ENCODE measurements around the gene CREB3L2. TPM values are rescaled to one million over a fixed set of nuclear protein-coding genes. Genes with fewer than 3 reads are reported as not detected.

Gene CREB3L2
- total and polyA plus RNA-seq, 2 of the 13 experiments (the other 11 are each of a cell fraction or from before 2014, with no cell fraction given), result 22.1 to 41.1 TPM

DNA sequence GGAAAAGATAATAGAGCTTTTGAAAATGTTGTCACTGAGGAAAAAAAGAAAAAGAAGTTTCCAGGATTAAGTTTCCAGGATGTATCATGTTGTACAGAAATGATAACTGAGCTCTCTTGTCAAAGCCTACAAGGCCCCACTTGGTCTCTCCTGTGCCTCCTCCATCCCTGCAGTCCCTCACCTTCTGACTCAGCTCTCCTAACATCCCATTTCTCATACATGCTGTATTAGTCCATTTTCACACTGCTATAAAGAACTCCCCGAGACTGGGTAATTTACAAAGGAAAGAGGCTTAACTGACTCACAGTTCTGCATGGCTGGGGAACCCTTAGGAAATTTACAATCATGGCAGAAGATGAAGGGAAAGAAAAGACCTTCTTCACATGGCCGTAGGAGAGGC lies 151.3 kb downstream of the CREB3L2 start:
- WGBS (ENCODE audit: low lambda C conversion rate), result 100% methylated on average over 2 of the region's 2 CpGs
- DNase-seq (ENCODE audit: low spot score), result no peak
- no peaks in the 10 kb centered on the region for H3K79me2 ChIP-seq (ENCODE audit: insufficient read depth, low read length)
- peaks cover 0 to 2% of the 10 kb centered on the region in 2 experiments; a peak in 1 of 5 replicates for H3K36me3 ChIP-seq (replicated peaks in 1 of 2; ENCODE audit: control insufficient read depth in 1 of 2, insufficient read depth in 2 of 2, low read length in 2 of 2)
- no peak overlapping the region for H3K4me2 ChIP-seq (ENCODE audit: low read depth, low read length)
- no peak overlapping the region for H2AFZ ChIP-seq (ENCODE audit: low read length)
- no peak for ATAC-seq
- in situ Hi-C loops (cut with HindIII; ENCODE audit: extremely low pct_ligation_motif_present, low pct_unique_long_range_greater_than_20kb) (no loop called here), intact Hi-C loops (cut with micrococcal nuclease; ENCODE audit: unreplicated experiment) (no loop called here)
- no peak overlapping the region for H3K4me3 ChIP-seq (replicated peaks in 1 of 3; ENCODE audit: insufficient read depth in 1 of 3, low read depth in 2 of 3, low read length in 3 of 3)
- no peaks in the 10 kb centered on the region for H3K9me3 ChIP-seq (ENCODE audit: low read length)
- H3K27me3 ChIP-seq (ENCODE audit: control insufficient read depth in 1 of 2, insufficient read depth in 2 of 2, low read length in 2 of 2), result peaks cover 3 to 13% of the 10 kb centered on the region in 2 experiments; a peak in 4 of 5 replicates
- ChIA-PET POLR2A (no interaction called here), CTCF (ENCODE audit: low intra/inter-chr PET ratio, low total read pairs) (no interaction called here)
- BruUV-seq (replicated peaks), result no TSS peak
- no peaks in the 10 kb centered on the region; the same call in 1 of the 2 replicates for H4K20me1 ChIP-seq (ENCODE audit: insufficient read depth, low read length)
- no peak overlapping the region for H3K9ac ChIP-seq (ENCODE audit: insufficient read depth, low read depth, low read length)
- H3K27ac ChIP-seq (ENCODE audit: extremely low read length, insufficient read depth, low read length), result no peak overlapping the region
- H3K4me1 ChIP-seq (ENCODE audit: insufficient read depth, low read length), result peaks cover 6% of the 10 kb centered on the region
- FAIRE-seq, result no peak
- TF ChIP-seq REXO4 (CRISPR knock-in tag; IDR thresholded peaks at IDR 0.05; ENCODE audit: borderline replicate concordance) (no peak), MED8 (CRISPR knock-in tag; IDR thresholded peaks at IDR 0.05; ENCODE audit: insufficient replicate concordance) (no peak), PRPF4 (IDR thresholded peaks at IDR 0.05; ENCODE audit: low read depth, low read length, poor library complexity, severe bottlenecking) (no peak), MAFG (CRISPR knock-in tag; IDR thresholded peaks at IDR 0.05) (no peak), IKZF1 (IDR thresholded peaks at IDR 0.05) (no peak), ZBTB25 (CRISPR knock-in tag; IDR thresholded peaks at IDR 0.05) (no peak), HOXD1 (CRISPR knock-in tag; IDR thresholded peaks at IDR 0.05) (no peak), ZHX1 (CRISPR knock-in tag; IDR thresholded peaks at IDR 0.05; ENCODE audit: low read depth) (no peak), ZNF512 (CRISPR knock-in tag; IDR thresholded peaks at IDR 0.05) (no peak), KDM6A (CRISPR knock-in tag; IDR thresholded peaks at IDR 0.05; ENCODE audit: low read depth) (no peak), ZNF263 (CRISPR knock-in tag; IDR thresholded peaks at IDR 0.05) (no peak), NCOA5 (CRISPR knock-in tag; IDR thresholded peaks at IDR 0.05) (no peak), ZNF333 (CRISPR knock-in tag; IDR thresholded peaks at IDR 0.05; ENCODE audit: borderline replicate concordance) (no peak), ZSCAN20 (CRISPR knock-in tag; IDR thresholded peaks at IDR 0.05; ENCODE audit: borderline replicate concordance) (no peak), ZNF850 (CRISPR knock-in tag; conservative IDR thresholded peaks at IDR 0.05) (no peak)
- TF ChIP-seq, protein P1, sequence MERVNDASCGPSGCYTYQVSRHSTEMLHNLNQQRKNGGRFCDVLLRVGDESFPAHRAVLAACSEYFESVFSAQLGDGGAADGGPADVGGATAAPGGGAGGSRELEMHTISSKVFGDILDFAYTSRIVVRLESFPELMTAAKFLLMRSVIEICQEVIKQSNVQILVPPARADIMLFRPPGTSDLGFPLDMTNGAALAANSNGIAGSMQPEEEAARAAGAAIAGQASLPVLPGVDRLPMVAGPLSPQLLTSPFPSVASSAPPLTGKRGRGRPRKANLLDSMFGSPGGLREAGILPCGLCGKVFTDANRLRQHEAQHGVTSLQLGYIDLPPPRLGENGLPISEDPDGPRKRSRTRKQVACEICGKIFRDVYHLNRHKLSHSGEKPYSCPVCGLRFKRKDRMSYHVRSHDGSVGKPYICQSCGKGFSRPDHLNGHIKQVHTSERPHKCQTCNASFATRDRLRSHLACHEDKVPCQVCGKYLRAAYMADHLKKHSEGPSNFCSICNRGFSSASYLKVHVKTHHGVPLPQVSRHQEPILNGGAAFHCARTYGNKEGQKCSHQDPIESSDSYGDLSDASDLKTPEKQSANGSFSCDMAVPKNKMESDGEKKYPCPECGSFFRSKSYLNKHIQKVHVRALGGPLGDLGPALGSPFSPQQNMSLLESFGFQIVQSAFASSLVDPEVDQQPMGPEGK (CRISPR knock-in tag; IDR thresholded peaks at IDR 0.05), result no peak
- TF ChIP-seq, protein P2, sequence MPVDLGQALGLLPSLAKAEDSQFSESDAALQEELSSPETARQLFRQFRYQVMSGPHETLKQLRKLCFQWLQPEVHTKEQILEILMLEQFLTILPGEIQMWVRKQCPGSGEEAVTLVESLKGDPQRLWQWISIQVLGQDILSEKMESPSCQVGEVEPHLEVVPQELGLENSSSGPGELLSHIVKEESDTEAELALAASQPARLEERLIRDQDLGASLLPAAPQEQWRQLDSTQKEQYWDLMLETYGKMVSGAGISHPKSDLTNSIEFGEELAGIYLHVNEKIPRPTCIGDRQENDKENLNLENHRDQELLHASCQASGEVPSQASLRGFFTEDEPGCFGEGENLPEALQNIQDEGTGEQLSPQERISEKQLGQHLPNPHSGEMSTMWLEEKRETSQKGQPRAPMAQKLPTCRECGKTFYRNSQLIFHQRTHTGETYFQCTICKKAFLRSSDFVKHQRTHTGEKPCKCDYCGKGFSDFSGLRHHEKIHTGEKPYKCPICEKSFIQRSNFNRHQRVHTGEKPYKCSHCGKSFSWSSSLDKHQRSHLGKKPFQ (CRISPR knock-in tag; IDR thresholded peaks at IDR 0.05; ENCODE audit: insufficient replicate concordance), result no peak
